ENCODE results near the gene GNAT1.

DNA sequence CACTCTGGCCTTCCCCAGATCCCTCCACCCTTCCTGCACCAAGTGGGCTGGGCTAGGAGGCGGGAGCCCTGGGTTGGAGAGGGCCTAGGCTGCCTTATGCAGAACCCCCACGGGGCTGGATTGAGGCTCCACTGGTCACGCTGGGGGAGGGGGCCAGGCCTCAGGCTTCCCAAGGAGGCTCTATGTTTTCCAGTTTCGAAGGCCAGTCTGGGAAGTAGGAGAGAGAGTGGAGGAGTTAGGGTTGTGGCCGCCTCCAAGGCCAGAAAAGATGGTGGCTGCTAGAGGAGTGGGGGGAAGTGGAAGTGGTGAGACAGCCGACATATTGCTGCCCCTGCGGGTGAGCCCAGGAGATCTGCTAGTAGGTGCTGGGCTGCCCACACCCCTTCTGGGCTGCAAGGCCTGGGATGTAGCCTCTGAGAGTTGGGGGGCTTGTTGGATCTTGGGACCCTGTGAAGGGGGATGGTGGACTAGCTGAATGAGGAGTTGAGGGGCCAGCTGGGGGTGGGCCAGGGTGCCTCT lies 45.8 kb downstream of the GNAT1 start:
- TF ChIP-seq POLR2AphosphoS5 (IDR thresholded peaks at IDR 0.05; ENCODE audit: low read depth, low read length): no peak
- TF ChIP-seq, protein P1, sequence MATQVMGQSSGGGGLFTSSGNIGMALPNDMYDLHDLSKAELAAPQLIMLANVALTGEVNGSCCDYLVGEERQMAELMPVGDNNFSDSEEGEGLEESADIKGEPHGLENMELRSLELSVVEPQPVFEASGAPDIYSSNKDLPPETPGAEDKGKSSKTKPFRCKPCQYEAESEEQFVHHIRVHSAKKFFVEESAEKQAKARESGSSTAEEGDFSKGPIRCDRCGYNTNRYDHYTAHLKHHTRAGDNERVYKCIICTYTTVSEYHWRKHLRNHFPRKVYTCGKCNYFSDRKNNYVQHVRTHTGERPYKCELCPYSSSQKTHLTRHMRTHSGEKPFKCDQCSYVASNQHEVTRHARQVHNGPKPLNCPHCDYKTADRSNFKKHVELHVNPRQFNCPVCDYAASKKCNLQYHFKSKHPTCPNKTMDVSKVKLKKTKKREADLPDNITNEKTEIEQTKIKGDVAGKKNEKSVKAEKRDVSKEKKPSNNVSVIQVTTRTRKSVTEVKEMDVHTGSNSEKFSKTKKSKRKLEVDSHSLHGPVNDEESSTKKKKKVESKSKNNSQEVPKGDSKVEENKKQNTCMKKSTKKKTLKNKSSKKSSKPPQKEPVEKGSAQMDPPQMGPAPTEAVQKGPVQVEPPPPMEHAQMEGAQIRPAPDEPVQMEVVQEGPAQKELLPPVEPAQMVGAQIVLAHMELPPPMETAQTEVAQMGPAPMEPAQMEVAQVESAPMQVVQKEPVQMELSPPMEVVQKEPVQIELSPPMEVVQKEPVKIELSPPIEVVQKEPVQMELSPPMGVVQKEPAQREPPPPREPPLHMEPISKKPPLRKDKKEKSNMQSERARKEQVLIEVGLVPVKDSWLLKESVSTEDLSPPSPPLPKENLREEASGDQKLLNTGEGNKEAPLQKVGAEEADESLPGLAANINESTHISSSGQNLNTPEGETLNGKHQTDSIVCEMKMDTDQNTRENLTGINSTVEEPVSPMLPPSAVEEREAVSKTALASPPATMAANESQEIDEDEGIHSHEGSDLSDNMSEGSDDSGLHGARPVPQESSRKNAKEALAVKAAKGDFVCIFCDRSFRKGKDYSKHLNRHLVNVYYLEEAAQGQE (IDR thresholded peaks at IDR 0.05; ENCODE audit: insufficient read depth in 1 of 2, low read depth in 2 of 2, low read length in 2 of 2): no peak
- no peak for TF ChIP-seq SIN3A (IDR thresholded peaks at IDR 0.05; ENCODE audit: borderline replicate concordance, insufficient read depth, low read length)
